ENCODE measurements around the gene FRMD3.
A peak's percentile ranks its signal among the peaks of the same experiment; 100 is the strongest.

The FRMD3 gene

DNA sequence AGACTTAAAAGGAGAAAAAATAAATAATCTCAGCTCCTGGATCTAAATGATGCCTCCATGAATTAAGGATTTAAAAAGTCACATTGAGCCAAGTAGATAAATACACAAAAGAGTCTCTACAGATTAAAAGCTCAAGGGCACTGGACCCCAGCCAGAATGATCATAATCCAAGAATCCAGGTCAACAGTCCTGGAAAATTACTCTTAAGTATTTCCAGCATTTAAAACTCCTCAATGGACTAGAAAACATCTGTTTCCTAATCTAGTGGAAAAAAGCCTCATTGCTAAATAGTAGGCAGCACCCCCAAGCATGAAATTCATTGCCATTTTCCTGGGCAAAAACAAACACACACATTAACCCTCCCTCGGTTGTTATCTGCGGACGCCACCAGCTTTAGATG, 96.8 kb downstream of the FRMD3 start:
- H3K36me3 Mint-ChIP-seq: peaks cover 2% of the 10 kb centered on the region
- H3K27me3 Mint-ChIP-seq: no peaks in the 10 kb centered on the region
- no peak overlapping the region for H3K4me3 Mint-ChIP-seq
- no peak overlapping the region for H3K27ac Mint-ChIP-seq
- no peaks in the 10 kb centered on the region for H3K9me3 Mint-ChIP-seq
- no peaks in the 10 kb centered on the region for H3K4me1 Mint-ChIP-seq

DNA sequence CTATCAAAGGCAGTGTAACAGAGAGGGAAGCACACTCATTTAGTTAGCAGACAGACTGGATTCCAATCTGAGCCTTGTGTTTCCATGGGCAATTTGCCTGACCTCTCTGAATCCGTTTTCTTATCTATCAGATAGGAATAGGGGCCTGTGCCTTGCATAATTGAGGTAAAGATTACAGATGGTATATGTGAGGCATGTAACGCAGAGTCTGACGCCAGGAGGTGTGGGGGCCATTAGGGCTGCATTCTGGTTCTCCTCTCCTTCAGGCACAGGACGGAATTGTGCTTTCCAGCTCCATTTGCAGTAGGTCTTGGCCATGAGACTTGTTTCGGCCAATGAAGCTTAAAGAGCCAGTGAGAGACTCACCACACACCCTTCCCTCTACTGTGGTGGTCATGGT, 97.6 kb downstream of the FRMD3 start:
- Mint-ChIP-seq H3K27me3 (no peaks in the 10 kb centered on the region), H3K36me3 (peaks cover 2% of the 10 kb centered on the region), H3K4me3 (no peak overlapping the region), H3K9me3 (no peaks in the 10 kb centered on the region), H3K27ac (no peak overlapping the region), H3K4me1 (no peaks in the 10 kb centered on the region)

DNA sequence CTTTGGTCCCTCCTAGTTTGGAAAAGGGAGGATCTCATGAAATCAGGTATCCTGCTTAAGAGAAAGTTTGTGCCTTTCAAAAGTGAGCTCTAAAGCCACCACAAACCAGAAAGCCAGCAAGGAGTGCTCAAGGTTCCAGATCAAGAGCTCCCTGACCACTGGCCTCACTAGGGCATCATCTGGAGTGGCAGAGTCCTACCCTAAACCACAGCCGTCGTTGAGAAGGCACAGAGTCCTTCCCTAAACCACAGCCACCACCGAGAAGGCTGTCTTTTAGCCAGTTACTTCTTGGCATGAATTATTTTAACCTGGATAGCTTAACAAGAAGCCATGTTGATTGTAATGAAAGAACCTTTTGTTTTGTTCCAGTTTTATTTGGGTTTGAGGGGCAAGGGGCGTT, 102.9 kb downstream of the FRMD3 start:
- no peaks in the 10 kb centered on the region for H3K27me3 Mint-ChIP-seq
- no peak overlapping the region for H3K4me3 Mint-ChIP-seq
- no peaks in the 10 kb centered on the region for H3K9me3 Mint-ChIP-seq
- no peaks in the 10 kb centered on the region for H3K4me1 Mint-ChIP-seq
- no peak overlapping the region for H3K27ac Mint-ChIP-seq
- peaks cover 2% of the 10 kb centered on the region for H3K36me3 Mint-ChIP-seq

DNA sequence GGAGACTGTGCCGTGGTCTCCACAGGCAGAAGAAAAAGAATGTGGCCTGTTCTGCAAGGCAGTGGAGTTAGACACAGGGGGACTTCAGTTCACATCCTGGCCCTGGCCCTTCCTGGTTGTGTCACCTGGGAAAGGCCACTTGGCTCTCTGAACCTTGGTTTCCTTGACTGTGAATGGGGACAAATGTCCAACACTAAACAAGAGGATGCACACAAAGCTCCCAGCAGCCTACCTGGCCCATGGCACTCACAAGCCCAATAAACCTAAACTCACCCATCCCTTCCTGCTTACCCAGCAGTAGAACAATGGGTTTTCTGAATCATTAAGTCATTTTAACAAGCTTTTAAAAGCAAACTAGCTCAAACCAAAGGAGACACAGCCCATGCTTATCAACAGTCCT, 103.9 kb downstream of the FRMD3 start:
- Mint-ChIP-seq H3K27me3 (no peaks in the 10 kb centered on the region), H3K27ac (no peak overlapping the region), H3K4me1 (no peaks in the 10 kb centered on the region), H3K36me3 (peaks cover 2% of the 10 kb centered on the region), H3K4me3 (no peak overlapping the region), H3K9me3 (no peaks in the 10 kb centered on the region)

DNA sequence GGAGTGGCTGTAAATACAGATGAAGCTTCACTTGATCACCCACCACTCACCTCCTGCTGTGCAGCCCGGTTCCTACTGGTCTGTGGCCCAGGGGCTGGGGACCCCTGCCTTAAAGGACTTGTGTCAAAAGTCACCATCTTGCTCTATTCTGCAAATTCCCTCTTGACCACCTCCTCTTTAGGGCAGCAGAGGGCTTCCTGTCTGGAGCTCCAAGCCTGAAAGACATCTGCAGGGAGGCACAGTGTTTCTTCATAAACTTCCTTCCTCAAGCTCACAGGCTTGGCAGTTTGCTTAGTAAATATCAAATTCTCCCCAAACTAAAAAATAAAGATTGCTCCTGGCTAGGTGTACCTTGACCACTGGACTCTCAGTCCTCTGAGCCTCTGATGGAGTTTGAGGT, 104.4 kb downstream of the FRMD3 start:
- Mint-ChIP-seq H3K9me3 (no peaks in the 10 kb centered on the region), H3K36me3 (peaks cover 2% of the 10 kb centered on the region), H3K27me3 (no peaks in the 10 kb centered on the region), H3K27ac (no peak overlapping the region), H3K4me3 (no peak overlapping the region), H3K4me1 (no peaks in the 10 kb centered on the region)

DNA sequence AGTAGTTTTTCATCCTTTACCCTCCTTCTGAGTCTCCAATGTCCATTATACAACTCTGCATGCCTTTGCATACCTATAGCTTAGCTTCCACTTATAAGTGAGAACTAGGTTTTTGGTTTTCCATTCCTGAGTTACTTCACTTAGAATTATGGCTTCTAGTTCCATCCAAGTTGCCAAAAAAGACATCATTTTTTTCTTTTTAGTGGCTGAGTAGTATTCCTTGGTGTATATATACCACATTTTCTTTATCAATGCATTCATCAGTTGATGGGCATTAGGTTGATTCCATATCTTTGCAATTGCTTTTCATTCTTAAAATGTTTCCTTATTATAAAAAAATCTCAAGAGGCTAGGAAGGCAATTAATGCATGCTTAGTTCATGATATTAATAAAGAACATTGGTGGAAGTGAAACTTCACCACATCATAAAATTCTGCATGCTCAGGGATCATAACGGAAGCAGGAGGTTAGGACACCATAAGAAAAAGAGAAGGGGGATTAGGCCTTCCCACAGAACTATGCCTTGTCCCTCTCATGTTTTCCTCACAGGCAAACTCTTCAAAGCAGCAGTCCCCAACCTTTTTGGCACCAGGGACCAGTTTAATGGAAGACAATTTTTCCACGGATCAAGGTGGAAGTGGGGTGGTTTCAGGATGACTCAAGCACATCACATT, 105.2 kb downstream of the FRMD3 start:
- H3K27me3 Mint-ChIP-seq: no peaks in the 10 kb centered on the region
- no peaks in the 10 kb centered on the region for H3K4me1 Mint-ChIP-seq
- no peak overlapping the region for H3K4me3 Mint-ChIP-seq
- H3K27ac Mint-ChIP-seq: no peak overlapping the region
- no peaks in the 10 kb centered on the region for H3K9me3 Mint-ChIP-seq
- peaks cover 2% of the 10 kb centered on the region for H3K36me3 Mint-ChIP-seq

DNA sequence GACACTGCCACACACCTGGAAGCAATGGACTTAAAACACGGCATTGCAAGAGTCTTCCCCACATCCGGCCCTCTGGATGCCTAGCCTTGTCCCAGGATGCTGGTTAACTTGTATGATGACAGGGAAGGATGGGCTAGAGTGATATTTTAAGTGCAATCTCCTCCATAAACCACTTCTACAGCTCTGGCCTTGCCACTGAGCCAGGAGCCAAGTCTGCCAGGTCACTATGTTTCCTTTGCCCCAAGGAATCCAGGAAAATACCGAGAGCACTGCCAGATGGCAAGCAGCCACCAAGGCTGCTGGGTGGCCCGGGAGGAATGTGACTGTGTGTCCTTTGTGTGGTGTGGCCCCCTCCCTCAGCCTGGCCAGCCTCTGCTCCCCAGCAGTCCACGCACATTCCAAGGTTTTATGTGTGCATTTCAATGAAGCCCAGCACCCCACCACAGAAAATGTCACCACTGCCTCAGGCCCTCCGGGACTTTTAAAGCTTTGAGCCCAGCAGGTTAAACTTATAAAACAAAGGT, 106.0 kb downstream of the FRMD3 start:
- Mint-ChIP-seq H3K4me3 (no peak overlapping the region), H3K27me3 (no peaks in the 10 kb centered on the region), H3K4me1 (no peaks in the 10 kb centered on the region), H3K9me3 (no peaks in the 10 kb centered on the region), H3K36me3 (no peaks in the 10 kb centered on the region), H3K27ac (no peak overlapping the region)

DNA sequence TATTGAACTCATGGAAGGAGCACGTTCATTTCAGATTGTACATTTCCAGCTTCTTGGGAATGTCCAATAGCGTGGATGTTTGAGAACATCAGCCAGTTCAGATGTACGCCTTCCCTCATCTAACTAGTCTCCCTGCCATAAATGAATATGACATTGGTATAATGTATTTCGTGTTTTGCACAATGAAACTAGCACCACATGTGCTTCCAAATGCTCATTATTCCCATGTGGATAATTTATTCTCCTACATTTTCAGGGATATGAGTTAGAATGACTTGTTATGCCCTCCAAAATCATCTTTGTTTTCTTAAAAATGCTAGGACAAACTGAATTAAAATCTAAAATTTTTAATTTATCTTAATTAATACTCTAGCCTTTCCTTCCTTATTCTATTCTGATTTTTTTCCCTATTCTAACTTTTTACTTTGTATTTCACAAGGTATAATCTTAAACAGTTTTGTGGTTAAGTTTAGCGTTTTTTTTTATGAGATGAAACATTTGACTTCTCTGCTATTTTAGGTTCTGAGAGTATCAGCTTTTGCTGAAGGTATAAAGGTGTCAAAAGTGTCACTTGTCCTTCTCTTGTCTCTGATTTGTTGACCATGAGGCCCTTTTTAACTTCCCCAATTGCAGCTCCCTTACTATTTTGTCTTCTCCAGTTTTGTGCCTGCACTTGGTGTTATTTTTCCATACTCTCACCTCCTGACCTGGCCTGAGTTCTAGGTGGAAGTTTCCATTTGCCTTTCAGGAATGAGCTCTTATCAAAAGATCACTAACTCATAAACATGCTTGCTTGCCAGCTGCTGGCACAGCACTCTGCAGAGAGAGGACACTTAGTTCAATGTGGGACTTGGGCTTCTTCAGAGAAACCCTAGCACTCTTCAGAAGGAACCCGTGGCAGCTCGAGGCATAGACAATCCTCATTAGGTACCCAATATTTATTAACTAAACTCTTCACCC, 106.8 kb downstream of the FRMD3 start:
- no peaks in the 10 kb centered on the region for H3K4me1 Mint-ChIP-seq
- H3K27ac Mint-ChIP-seq: no peak overlapping the region
- H3K9me3 Mint-ChIP-seq: no peaks in the 10 kb centered on the region
- no peak overlapping the region for H3K4me3 Mint-ChIP-seq
- no peaks in the 10 kb centered on the region for H3K36me3 Mint-ChIP-seq
- H3K27me3 Mint-ChIP-seq: no peaks in the 10 kb centered on the region

DNA sequence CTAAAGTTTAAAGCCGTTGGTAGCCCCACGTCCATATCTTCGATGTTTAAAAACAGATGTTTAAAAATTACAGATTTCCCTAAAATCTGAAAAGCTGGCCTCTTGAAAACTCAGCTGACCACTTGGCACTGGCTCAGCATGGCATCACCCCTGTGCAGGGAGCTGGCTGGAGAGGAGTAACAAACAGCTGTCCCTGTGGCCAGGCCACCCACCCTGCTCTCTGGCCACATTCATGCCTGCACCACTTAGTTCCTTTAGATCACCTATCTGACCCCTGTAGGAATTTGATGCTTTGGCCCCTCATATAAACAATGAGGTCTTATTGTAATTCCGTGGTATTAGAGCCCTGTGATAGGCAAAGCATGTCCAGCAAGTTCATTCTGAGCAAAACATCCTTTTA, 107.5 kb downstream of the FRMD3 start:
- Mint-ChIP-seq H3K4me3 (no peak overlapping the region), H3K4me1 (no peaks in the 10 kb centered on the region), H3K36me3 (no peaks in the 10 kb centered on the region), H3K27me3 (no peaks in the 10 kb centered on the region), H3K9me3 (no peaks in the 10 kb centered on the region), H3K27ac (no peak overlapping the region)

DNA sequence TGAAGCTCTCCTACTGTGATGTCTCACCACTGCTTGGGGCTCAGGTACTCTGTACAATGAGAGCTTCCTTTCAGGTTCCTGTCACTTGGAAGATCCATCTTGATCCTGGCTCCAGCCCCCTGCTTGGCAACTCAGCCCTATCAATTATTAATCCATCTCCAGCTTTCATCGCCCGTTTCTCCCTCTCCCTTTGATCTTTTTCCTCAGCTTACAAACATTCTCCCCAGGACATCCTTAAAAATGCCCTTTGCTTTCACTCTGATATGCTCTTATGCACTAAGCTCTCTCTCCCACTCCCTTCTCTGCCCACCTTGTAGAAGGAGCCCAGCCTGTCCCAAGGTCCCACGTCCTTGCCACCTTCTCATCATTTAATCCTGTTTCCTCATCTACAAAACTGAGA, 109.0 kb downstream of the FRMD3 start:
- H3K9me3 Mint-ChIP-seq: no peaks in the 10 kb centered on the region
- no peak overlapping the region for H3K27ac Mint-ChIP-seq
- no peak overlapping the region for H3K4me3 Mint-ChIP-seq
- no peaks in the 10 kb centered on the region for H3K36me3 Mint-ChIP-seq
- no peaks in the 10 kb centered on the region for H3K27me3 Mint-ChIP-seq
- no peaks in the 10 kb centered on the region for H3K4me1 Mint-ChIP-seq

DNA sequence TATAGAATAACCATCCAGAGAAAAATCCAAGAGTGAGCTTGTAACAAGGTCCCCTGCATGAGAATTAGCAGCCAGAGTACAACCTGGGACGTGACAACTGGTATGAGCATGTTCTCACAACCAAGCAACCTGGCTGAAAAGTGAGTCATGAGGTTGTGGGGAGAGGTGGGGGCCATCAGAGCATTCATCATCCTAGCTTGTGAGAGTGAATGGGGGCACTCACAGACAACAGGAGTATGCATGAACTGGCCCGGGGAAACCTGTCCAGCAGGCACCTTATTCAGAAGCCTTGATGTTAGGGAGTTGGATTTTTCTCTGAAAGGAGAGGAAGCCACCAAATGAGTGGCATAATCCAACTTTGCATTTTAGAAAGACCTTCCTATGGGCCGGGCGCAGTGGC, 113.0 kb downstream of the FRMD3 start:
- no peak overlapping the region for H3K4me3 Mint-ChIP-seq
- peaks cover 3% of the 10 kb centered on the region for H3K36me3 Mint-ChIP-seq
- H3K9me3 Mint-ChIP-seq: no peaks in the 10 kb centered on the region
- H3K4me1 Mint-ChIP-seq: no peaks in the 10 kb centered on the region
- no peak overlapping the region for H3K27ac Mint-ChIP-seq
- H3K27me3 Mint-ChIP-seq: no peaks in the 10 kb centered on the region

DNA sequence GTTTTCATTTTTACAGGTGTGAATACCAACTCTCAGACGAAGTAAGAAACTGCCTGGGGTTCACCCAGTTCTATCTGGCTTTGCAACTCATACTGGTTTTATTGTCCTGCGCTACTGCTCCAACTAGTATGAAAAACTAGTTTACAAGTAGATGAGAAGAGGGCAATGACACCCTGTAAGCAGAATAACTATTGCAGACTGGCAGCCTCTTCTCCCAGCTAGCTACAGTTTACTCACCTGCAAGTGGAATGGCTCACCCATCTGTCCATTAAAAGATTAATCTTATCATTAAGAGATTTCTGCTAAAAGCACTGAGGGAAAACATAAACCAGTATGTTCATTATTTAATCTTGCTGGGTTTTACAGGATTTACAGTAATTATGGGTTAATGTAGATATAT, 113.4 kb downstream of the FRMD3 start:
- Mint-ChIP-seq H3K4me3 (no peak overlapping the region), H3K9me3 (no peaks in the 10 kb centered on the region), H3K4me1 (no peaks in the 10 kb centered on the region), H3K36me3 (peaks cover 3% of the 10 kb centered on the region), H3K27ac (no peak overlapping the region), H3K27me3 (no peaks in the 10 kb centered on the region)

DNA sequence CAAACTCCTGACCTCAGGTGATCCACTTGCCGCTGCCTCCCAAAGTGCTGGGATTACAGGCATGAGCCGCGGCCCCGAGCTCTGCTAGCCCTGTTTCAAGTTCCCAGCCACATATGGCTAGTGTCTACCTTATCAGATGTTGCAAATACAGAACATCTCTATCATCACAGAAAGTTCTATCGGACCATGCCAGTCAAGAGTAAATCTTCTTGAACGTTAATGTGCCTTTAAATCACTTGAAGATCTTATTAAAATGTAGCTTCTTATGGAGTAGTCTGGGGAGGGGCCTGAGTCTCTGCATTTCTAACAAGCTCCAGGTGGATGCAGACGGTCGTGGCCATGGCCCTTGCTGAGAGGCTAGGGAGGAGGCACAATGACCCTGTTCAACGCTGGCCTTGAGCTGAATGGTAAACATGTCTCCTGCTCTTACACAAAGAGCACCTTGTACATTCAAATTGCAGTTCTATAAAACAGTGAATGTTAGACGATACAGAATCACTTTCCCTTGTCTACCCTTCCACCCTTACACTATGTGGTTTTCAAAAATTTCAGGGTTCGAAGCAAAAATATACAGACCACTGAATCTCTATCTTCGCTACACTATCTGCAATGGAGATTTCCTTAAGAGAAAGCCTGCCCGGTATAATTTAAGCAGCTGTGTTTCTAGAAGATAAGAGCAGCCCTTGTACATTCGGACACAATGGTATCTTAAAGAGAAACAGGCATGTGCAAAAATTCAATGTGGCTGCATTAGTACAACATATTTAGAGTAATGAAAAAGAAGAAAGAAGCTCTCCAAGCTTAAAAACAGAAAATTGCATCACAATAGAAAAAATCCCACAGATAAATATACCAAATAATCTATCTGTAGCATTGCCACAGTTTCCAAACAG, 114.1 kb downstream of the FRMD3 start:
- H3K27ac Mint-ChIP-seq: no peak overlapping the region
- H3K9me3 Mint-ChIP-seq: no peaks in the 10 kb centered on the region
- peaks cover 3% of the 10 kb centered on the region for H3K36me3 Mint-ChIP-seq
- no peak overlapping the region for H3K4me3 Mint-ChIP-seq
- no peaks in the 10 kb centered on the region for H3K4me1 Mint-ChIP-seq
- H3K27me3 Mint-ChIP-seq: no peaks in the 10 kb centered on the region

DNA sequence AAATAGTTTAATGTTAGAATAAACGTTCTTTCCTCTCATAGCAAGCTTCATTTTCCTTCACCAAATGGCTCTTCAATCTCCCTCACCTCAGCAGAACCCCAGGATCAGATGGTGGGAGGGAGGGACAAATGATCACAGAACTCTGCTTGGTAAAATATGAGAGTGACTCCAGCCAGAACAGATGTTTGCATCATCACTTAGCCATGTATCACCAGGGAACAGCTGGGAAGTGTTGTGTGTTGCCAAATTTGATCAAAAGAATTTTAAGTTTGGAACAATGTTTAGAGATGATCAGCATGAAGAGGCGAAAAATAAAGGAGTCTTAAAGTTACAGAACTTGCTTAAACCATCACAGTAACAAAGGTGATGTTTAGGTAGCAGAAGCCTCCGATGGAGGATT, 115.7 kb downstream of the FRMD3 start:
- peak overlapping the region; percentile 6 for H3K27ac Mint-ChIP-seq
- H3K4me3 Mint-ChIP-seq: no peak overlapping the region

DNA sequence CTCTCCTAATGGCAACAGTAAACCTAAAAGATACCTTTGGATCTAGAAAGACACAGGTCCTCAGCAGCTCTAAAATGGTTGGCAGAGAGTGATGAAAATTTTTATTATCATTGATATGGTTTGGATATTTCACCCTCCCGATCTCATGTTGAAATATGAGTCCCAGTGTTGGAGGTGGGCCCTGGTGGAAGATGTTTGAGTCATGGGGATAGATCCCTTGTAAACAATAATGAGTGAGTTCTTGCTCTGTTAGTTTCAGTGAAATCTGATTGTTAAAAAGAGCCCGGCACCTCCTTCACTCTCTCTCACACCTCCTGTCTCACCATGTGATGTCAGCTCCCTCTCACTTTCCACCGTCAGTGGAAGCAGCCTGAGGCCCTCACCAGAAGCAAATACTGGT, 117.7 kb downstream of the FRMD3 start:
- Mint-ChIP-seq H3K9me3 (peaks cover 4% of the 10 kb centered on the region), H3K36me3 (peaks cover 9% of the 10 kb centered on the region), H3K4me1 (no peaks in the 10 kb centered on the region)

More for the DNA sequence above, 115.7 kb downstream of the FRMD3 start:
- Mint-ChIP-seq H3K27me3 (no peaks in the 10 kb centered on the region), H3K36me3 (peaks cover 3% of the 10 kb centered on the region), H3K4me1 (no peaks in the 10 kb centered on the region), H3K9me3 (no peaks in the 10 kb centered on the region)

More for the DNA sequence above, 117.7 kb downstream of the FRMD3 start:
- Mint-ChIP-seq H3K27ac (no peak overlapping the region), H3K27me3 (no peaks in the 10 kb centered on the region), H3K4me3 (no peak overlapping the region)

Measured in activated naive CD4-positive, alpha-beta T cell treated with anti-CD3 and anti-CD28 coated beads, Interleukin-2, amount 50 U/mL, for 24 hours (primary cell).